ENCODE measurements around the gene TRPV4. TPM values are rescaled to one million over a fixed set of nuclear protein-coding genes. Genes with fewer than 3 reads are reported as not detected.

The TRPV4 gene
- total RNA-seq, 1 donor from 2014 or later: 3.5 TPM

DNA sequence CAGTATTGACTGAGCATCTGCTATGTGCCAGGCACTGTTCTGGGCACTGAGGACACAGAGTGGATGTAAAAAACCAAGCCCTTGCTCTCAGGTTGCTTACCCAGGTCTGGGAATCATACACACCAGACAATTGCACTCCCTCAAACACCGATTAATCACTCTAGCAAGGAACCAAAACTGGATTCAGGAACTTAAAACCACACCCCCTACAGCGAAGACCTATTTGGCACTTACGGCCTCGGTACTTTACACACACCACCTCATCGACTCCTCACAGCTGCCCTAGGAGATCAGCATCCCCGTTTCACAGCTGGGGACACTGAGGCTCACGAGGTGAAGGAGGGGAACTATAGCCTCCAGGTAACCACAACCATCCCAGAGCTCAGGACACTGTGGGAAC, 45.6 kb upstream of the TRPV4 start:
- H3K4me3 Mint-ChIP-seq: peak overlapping the region; percentile 95
- H3K27ac Mint-ChIP-seq (ENCODE audit: unreplicated experiment): peak overlapping the region; percentile 10
- TF ChIP-seq, protein P1, sequence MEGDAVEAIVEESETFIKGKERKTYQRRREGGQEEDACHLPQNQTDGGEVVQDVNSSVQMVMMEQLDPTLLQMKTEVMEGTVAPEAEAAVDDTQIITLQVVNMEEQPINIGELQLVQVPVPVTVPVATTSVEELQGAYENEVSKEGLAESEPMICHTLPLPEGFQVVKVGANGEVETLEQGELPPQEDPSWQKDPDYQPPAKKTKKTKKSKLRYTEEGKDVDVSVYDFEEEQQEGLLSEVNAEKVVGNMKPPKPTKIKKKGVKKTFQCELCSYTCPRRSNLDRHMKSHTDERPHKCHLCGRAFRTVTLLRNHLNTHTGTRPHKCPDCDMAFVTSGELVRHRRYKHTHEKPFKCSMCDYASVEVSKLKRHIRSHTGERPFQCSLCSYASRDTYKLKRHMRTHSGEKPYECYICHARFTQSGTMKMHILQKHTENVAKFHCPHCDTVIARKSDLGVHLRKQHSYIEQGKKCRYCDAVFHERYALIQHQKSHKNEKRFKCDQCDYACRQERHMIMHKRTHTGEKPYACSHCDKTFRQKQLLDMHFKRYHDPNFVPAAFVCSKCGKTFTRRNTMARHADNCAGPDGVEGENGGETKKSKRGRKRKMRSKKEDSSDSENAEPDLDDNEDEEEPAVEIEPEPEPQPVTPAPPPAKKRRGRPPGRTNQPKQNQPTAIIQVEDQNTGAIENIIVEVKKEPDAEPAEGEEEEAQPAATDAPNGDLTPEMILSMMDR (conservative IDR thresholded peaks at IDR 0.05): no peak
- no peak for DNase-seq (ENCODE audit: low read depth, low spot score)
- peaks cover 30% of the 10 kb centered on the region for H3K27me3 Mint-ChIP-seq (ENCODE audit: low read depth)
- no peaks in the 10 kb centered on the region for H3K9me3 Mint-ChIP-seq
- H3K4me1 Mint-ChIP-seq: peaks cover 50% of the 10 kb centered on the region
- no peaks in the 10 kb centered on the region for H3K36me3 Mint-ChIP-seq (ENCODE audit: low read depth)

DNA sequence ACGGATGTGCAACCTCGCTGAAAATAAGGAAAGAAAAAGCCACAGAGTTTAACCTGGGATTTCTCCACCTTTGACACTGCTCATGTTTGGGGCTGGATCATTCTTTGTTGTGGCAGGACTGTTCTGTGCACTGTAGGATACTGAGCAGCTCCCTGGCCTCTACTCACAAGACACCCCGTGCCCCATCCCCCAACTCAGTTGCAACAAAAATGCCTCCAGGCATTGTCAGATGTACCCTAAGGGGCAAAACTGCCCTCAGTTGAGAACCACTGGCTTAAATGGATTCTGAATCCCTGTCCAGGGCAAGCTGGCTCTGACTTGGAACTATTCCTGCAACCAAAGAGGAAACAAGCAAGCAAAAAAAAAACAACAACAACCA, 45.0 kb upstream of the TRPV4 start:
- no peaks in the 10 kb centered on the region for H3K36me3 Mint-ChIP-seq (ENCODE audit: low read depth)
- no peak overlapping the region for H3K27ac Mint-ChIP-seq (ENCODE audit: unreplicated experiment)
- H3K4me3 Mint-ChIP-seq: peak overlapping the region; percentile 95
- peaks cover 50% of the 10 kb centered on the region for H3K4me1 Mint-ChIP-seq
- no peaks in the 10 kb centered on the region for H3K9me3 Mint-ChIP-seq
- DNase-seq (ENCODE audit: low read depth, low spot score): no peak
- H3K27me3 Mint-ChIP-seq (ENCODE audit: low read depth): peaks cover 25% of the 10 kb centered on the region
- TF ChIP-seq, protein P1 (conservative IDR thresholded peaks at IDR 0.05): no peak

DNA sequence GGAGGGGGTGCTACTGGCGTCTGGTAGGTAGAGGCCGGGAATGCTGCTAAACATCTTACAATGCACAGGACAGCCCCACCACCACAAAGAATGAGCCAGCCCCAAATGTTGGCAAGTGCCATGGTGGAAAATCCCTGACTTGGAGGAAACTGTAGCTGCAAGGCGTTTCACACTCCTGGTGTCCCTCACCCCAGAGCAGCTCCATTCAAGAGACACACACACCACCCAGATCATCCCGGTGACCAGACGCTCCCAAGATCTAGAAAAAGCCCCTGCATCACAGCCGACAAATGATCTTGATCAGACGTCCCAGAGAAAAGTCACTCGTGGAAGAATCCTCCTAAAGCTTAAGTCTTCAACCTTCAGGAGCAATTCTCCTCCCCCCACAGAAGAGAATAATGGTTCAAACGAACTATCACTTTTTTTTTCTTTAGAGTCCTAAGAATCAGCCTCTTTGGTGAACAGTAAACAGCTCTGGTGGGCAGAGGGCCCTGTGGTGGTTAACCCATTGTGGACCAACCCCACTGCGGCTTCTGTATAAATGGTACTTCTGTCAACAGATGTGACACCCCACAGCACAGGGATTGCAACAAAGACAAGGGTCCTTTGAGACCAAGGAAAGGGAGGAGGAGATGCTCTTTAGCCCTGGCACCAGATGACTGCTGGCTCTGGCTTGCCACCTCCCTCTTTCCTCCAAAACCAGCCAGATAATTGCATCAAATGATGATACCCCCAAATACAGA, 44.5 kb upstream of the TRPV4 start:
- H3K36me3 Mint-ChIP-seq (ENCODE audit: low read depth): no peaks in the 10 kb centered on the region
- H3K9me3 Mint-ChIP-seq: no peaks in the 10 kb centered on the region
- peak overlapping the region; percentile 38 for H3K27ac Mint-ChIP-seq (ENCODE audit: unreplicated experiment)
- peaks cover 52% of the 10 kb centered on the region for H3K4me1 Mint-ChIP-seq
- H3K27me3 Mint-ChIP-seq (ENCODE audit: low read depth): peaks cover 22% of the 10 kb centered on the region
- TF ChIP-seq, protein P1 (conservative IDR thresholded peaks at IDR 0.05): no peak
- peak overlapping the region; percentile 95 for H3K4me3 Mint-ChIP-seq
- DNase-seq (ENCODE audit: low read depth, low spot score): no peak

DNA sequence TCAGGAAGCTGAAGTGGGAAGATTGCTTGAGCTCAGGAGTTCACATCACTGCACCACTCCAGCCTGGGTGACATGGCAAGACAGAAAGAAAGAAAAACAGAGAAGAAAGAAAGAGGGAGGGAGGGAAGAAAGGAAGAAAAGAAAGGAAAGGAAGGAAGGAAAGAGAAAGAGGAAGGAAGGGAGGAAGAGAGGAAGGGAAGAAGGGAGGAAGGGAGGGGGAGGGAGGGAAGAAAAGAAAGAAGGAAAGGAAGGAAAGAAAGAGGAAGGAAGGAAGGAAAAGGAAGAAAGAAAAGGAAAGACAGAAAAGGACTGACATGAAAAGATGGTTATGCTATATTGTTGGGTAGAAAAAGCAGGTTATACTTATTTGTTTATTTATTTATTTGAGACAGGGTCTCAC, 43.2 kb upstream of the TRPV4 start:
- TF ChIP-seq, protein P1 (conservative IDR thresholded peaks at IDR 0.05): no peak

DNA sequence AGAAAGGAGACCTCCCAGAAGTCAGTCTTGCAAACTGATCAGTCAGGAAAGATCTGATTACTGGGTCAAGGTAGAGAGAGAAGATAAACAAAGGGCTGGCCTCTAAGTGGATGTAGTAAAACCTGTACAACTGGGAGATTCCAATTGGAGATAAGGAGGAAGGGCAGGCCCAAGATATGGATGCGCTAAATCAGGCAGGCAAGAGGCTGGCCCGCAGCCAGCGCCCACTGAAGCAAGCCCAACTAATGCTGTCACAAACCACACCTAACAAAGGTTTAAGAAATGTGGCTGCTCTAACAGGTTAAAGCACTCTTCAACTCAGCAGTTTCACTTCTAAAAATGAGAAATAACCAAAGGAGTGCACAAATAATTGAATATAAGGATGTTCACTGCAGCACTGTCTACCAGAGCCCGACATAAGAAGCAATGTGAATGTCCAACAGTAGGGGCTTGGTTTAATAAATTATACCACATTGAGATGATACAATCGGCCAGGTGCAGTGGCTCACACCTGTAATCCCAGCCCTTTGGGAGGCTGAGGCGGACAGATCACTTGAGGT, 42.5 kb upstream of the TRPV4 start:
- no peaks in the 10 kb centered on the region for H3K9me3 Mint-ChIP-seq
- H3K4me3 Mint-ChIP-seq: peak overlapping the region; percentile 21
- peaks cover 5% of the 10 kb centered on the region for H3K27me3 Mint-ChIP-seq (ENCODE audit: low read depth)
- H3K4me1 Mint-ChIP-seq: peaks cover 60% of the 10 kb centered on the region
- TF ChIP-seq, protein P1 (conservative IDR thresholded peaks at IDR 0.05): no peak
- DNase-seq (ENCODE audit: low read depth, low spot score): no peak
- H3K36me3 Mint-ChIP-seq (ENCODE audit: low read depth): no peaks in the 10 kb centered on the region
- no peak overlapping the region for H3K27ac Mint-ChIP-seq (ENCODE audit: unreplicated experiment)

More for the DNA sequence above, 43.2 kb upstream of the TRPV4 start:
- Mint-ChIP-seq H3K27me3 (ENCODE audit: low read depth) (peaks cover 11% of the 10 kb centered on the region), H3K27ac (ENCODE audit: unreplicated experiment) (no peak overlapping the region), H3K4me1 (peaks cover 63% of the 10 kb centered on the region), H3K9me3 (no peaks in the 10 kb centered on the region), H3K36me3 (ENCODE audit: low read depth) (no peaks in the 10 kb centered on the region), H3K4me3 (peak overlapping the region; percentile 21)
- DNase-seq (ENCODE audit: low read depth, low spot score): no peak

Measured in neural crest cell (in vitro differentiated cells).